Activated naive CD4-positive, alpha-beta T cell treated with anti-CD3 and anti-CD28 coated beads, Interleukin-2, amount 50 U/mL, for 24 hours (primary cell): ENCODE measurements around the gene CDC25B.

Source experiments
- H3K27ac Mint-ChIP-seq: one replicate; pipeline ENCODE4 v1.8.0; 2021; ENCODE audit warnings: mild to moderate bottlenecking, mixed read lengths
- H3K27me3 Mint-ChIP-seq: one replicate; pipeline ENCODE4 v1.8.0; 2021; ENCODE audit warnings: mixed read lengths
- H3K36me3 Mint-ChIP-seq: one replicate; pipeline ENCODE4 v1.8.0; 2021; ENCODE audit warnings: mixed read lengths
- H3K4me1 Mint-ChIP-seq: one replicate; pipeline ENCODE4 v1.8.0; 2021; ENCODE audit warnings: mixed read lengths
- H3K4me3 Mint-ChIP-seq: one replicate; pipeline ENCODE4 v1.8.0; 2021; ENCODE audit warnings: mild to moderate bottlenecking, mixed read lengths
- H3K9me3 Mint-ChIP-seq: one replicate; pipeline ENCODE4 v1.8.0; 2021; ENCODE audit warnings: mixed read lengths

Gene CDC25B

DNA sequence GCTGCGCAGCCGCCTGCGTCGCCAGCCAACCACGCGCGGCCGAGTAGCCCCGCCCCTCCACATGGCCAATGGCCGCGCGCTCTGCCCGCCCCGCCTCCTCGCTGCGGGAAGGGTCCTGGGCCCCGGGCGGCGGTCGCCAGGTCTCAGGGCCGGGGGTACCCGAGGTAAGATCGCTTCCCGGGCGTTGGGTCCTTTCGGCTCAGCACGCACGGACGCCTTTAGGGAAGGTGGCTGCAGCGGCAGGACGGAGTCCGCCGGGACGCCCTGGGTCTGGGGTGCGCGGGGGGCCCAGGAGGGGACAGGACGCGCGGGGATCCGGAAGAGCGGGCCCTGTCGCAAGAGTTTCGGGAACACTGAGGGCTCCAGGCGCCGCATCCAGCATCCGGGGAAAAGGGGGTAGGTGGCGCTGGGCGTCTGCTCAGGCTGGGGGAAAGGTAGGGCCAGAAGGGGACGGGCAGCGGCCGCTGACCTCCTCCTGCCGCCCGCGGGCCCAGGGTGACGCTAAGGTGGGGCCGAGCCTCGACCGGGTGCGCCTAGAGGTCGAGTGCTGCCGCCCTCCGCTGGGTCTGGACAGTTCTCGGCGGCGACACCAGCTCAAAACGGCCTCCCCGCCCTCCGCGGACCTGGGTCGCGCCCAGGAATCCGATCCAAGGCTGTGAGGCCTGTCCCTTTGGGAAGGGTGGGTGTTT is 50.8 kb downstream of the CDC25B start, which contains the start of gene MAVS:
MAVS (plus strand) TSS at position 95 of the 689 bp plus-strand sequence. CDS start 7,791 bp downstream, outside the sequence.
- Mint-ChIP-seq H3K27ac (peak within 1 kb of the TSS; percentile 91), H3K27me3 (no peaks in the 10 kb centered on the region), H3K4me3 (peak within 1 kb of the TSS; percentile 88), H3K36me3 (no peaks in the 10 kb centered on the region), H3K9me3 (no peaks in the 10 kb centered on the region), H3K4me1 (peaks cover 28% of the 10 kb centered on the region)

DNA sequence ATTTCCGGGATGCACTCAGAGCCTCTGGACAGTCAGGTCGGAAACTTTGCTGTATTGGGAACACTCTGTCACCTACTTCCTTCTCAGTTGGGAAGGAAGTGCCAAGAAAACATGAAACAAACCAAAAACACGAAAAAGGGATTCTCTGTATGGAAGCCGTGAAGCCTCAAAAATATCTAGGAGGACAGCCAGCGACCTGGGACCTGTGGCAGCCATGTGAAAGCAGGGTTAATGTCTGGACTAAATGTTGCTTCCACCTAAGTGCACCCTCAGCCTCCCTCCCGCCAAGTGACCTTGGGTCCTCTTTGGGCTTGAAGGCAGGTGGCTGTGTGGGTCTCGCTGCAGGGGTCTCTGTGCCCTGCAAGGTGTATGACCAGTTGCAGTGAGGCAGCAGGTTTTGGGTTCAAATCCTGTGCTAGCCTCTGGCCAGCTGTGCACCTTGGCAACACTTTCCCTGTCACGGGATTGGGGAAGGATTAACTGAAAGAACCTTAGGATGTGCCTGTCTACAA is 51.4 kb downstream of the CDC25B start:
- H3K9me3 Mint-ChIP-seq = no peaks in the 10 kb centered on the region
- peak overlapping the region; percentile 91 for H3K27ac Mint-ChIP-seq
- H3K36me3 Mint-ChIP-seq = no peaks in the 10 kb centered on the region
- H3K4me3 Mint-ChIP-seq = peak overlapping the region; percentile 88
- no peaks in the 10 kb centered on the region for H3K27me3 Mint-ChIP-seq
- peaks cover 28% of the 10 kb centered on the region for H3K4me1 Mint-ChIP-seq

DNA sequence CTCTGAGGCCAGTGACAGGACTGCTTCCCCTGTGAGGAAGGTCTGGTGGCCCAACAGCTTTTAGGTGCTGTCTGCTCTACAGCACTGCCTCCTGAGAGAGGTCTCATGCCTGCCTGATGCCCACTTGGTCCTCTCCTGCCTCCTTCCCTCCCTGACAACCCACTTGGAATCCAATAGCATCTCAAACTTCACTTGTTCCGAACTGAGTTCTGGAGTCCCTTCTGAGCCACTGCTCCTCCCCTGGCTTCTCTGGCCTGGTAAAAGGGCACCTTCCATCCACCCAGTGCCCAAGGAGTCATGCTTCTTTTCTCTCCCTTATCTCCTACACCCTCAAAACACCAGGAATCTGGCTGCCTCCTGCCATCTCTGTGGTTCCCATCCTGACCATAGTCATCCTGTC is 52.5 kb downstream of the CDC25B start:
- Mint-ChIP-seq H3K27me3 (no peaks in the 10 kb centered on the region), H3K9me3 (no peaks in the 10 kb centered on the region), H3K4me3 (peak overlapping the region; percentile 88), H3K27ac (peak overlapping the region; percentile 52), H3K36me3 (no peaks in the 10 kb centered on the region), H3K4me1 (peaks cover 28% of the 10 kb centered on the region)

DNA sequence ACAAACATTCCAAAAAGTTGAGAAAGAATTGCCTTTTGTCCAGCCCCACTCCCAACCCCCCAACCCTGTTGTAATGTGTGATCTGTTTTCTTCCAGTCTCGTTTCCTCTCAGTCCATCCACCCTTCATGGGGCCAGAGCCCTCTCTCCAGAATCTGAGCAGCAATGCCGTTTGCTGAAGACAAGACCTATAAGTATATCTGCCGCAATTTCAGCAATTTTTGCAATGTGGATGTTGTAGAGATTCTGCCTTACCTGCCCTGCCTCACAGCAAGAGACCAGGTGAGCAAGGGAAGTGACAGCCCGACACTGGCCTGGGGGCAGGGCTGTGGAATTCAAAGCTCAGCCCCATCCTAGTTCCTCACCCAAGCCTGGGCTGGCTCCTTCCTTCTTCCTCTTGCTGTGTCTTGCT is 58.4 kb downstream of the CDC25B start:
- Mint-ChIP-seq H3K36me3 (peaks cover 6% of the 10 kb centered on the region), H3K27ac (no peak overlapping the region), H3K4me1 (peaks cover 17% of the 10 kb centered on the region), H3K9me3 (no peaks in the 10 kb centered on the region), H3K27me3 (no peaks in the 10 kb centered on the region), H3K4me3 (no peak overlapping the region)
